SK-N-MC (cell line): ENCODE data around the gene RPS6KL1.

Experiments used
- EZH2 ChIP-seq: fragments of 200-600 bp; sonication (generic); IDR thresholded peaks from one replicate; pipeline ENCODE4 v1.6.1; 2017; ENCODE audit warnings: antibody characterized with exemption
- FOXP2 ChIP-seq: optimal IDR thresholded peaks from 2 replicates; pipeline ENCODE3; 2011; ENCODE audit warnings: mild to moderate bottlenecking, moderate library complexity; ENCODE audit not compliant: insufficient read depth; ENCODE audit errors: extremely low read length, control extremely low read depth
- POLR2AphosphoS5 ChIP-seq: IDR thresholded peaks from 2 replicates; pipeline ENCODE4 v1.6.1; 2012; ENCODE audit warnings: mild to moderate bottlenecking, low read depth, low read length, borderline replicate concordance

GRCh38 chr14:74904635-74905503, 18.2 kb downstream of the RPS6KL1 start:
- TF ChIP-seq POLR2AphosphoS5 (no peak), EZH2 (no peak), FOXP2 (no peak)
